ENCODE data around the gene EPHB1.

Gene EPHB1

GRCh38 chr3:135224815-135225362 is 429.8 kb downstream of the EPHB1 start:
- no peak overlapping the region for H3K9ac ChIP-seq (ENCODE audit: low read length)
- H2AK5ac ChIP-seq (ENCODE audit: low read length) = no peak overlapping the region
- no peak overlapping the region for H4K5ac ChIP-seq (ENCODE audit: low read length)
- no peak overlapping the region for H3K4me3 ChIP-seq (ENCODE audit: low read length)
- H3K4me1 ChIP-seq (ENCODE audit: control insufficient read depth, low read depth, low read length) = no peaks in the 10 kb centered on the region
- no peak overlapping the region for H2BK15ac ChIP-seq (replicated peaks; ENCODE audit: low read depth)
- H3K23ac ChIP-seq (ENCODE audit: low read length) = no peak overlapping the region
- WGBS (ENCODE audit: extremely low coverage, insufficient coverage, low lambda C conversion rate) = no CpG with 5 or more reads among the region's 5 CpGs
- H3K27me3 ChIP-seq (ENCODE audit: insufficient read depth, low read length, poor library complexity) = no peaks in the 10 kb centered on the region
- no peak overlapping the region for H2BK120ac ChIP-seq (ENCODE audit: low read depth, low read length)
- no peak overlapping the region for H3K18ac ChIP-seq (ENCODE audit: low read length)
- DNase-seq = no peak
- H3K27ac ChIP-seq (ENCODE audit: low read depth, low read length) = no peak overlapping the region
- H3K79me1 ChIP-seq (ENCODE audit: low read length) = no peaks in the 10 kb centered on the region
- H3K4me2 ChIP-seq (ENCODE audit: low read length) = no peak overlapping the region
- H3K36me3 ChIP-seq (ENCODE audit: control insufficient read depth, insufficient read depth, low read length) = no peaks in the 10 kb centered on the region
- no peak overlapping the region for H3K4ac ChIP-seq (ENCODE audit: low read depth, low read length)
- H2BK5ac ChIP-seq (ENCODE audit: low read length) = no peak overlapping the region
- H3K79me2 ChIP-seq (ENCODE audit: control insufficient read depth, insufficient read depth, low read length) = no peaks in the 10 kb centered on the region
- no peak overlapping the region for H3K56ac ChIP-seq (ENCODE audit: low read length)
- no peak overlapping the region for H4K8ac ChIP-seq (ENCODE audit: low read depth, low read length)

- whole genome bisulfite sequencing (ENCODE audit: extremely low coverage, insufficient coverage, low lambda C conversion rate) = no CpG with 5 or more reads among the region's 6 CpGs
- Histone ChIP-seq H2BK15ac (replicated peaks; ENCODE audit: low read depth) (no peak overlapping the region), H3K27me3 (ENCODE audit: insufficient read depth, low read length, poor library complexity) (no peaks in the 10 kb centered on the region), H3K36me3 (ENCODE audit: control insufficient read depth, insufficient read depth, low read length) (no peaks in the 10 kb centered on the region), H3K18ac (ENCODE audit: low read length) (no peak overlapping the region), H2AK5ac (ENCODE audit: low read length) (no peak overlapping the region), H2BK5ac (ENCODE audit: low read length) (no peak overlapping the region), H3K4me3 (ENCODE audit: low read length) (no peak overlapping the region), H3K27ac (ENCODE audit: low read depth, low read length) (no peak overlapping the region), H3K4me2 (ENCODE audit: low read length) (no peak overlapping the region), H4K5ac (ENCODE audit: low read length) (no peak overlapping the region), H2BK120ac (ENCODE audit: low read depth, low read length) (no peak overlapping the region), H3K4ac (ENCODE audit: low read depth, low read length) (no peak overlapping the region), H3K56ac (ENCODE audit: low read length) (no peak overlapping the region), H3K23ac (ENCODE audit: low read length) (no peak overlapping the region), H3K79me2 (ENCODE audit: control insufficient read depth, insufficient read depth, low read length) (no peaks in the 10 kb centered on the region), H4K8ac (ENCODE audit: low read depth, low read length) (no peak overlapping the region), H3K9ac (ENCODE audit: low read length) (no peak overlapping the region), H3K79me1 (ENCODE audit: low read length) (no peaks in the 10 kb centered on the region), H3K4me1 (ENCODE audit: control insufficient read depth, low read depth, low read length) (no peaks in the 10 kb centered on the region)
- no peak for DNase-seq
These were observed 431.0 kb downstream of the EPHB1 start for GRCh38 chr3:135226057-135226456.

- no CpG with 5 or more reads among the region's 3 CpGs for WGBS (ENCODE audit: extremely low coverage, insufficient coverage, low lambda C conversion rate)
These were observed 433.1 kb downstream of the EPHB1 start for GRCh38 chr3:135228201-135228600.

GRCh38 chr3:135229018-135229495 is 434.0 kb downstream of the EPHB1 start:
- H3K79me2 ChIP-seq (ENCODE audit: control insufficient read depth, insufficient read depth, low read length) = no peaks in the 10 kb centered on the region

More at GRCh38 chr3:135228201-135228600, 433.1 kb downstream of the EPHB1 start:
- H3K4me1 ChIP-seq (ENCODE audit: control insufficient read depth, low read depth, low read length) = no peaks in the 10 kb centered on the region
- no peak overlapping the region for H4K5ac ChIP-seq (ENCODE audit: low read length)
- no peak overlapping the region for H2BK5ac ChIP-seq (ENCODE audit: low read length)
- no peaks in the 10 kb centered on the region for H3K79me1 ChIP-seq (ENCODE audit: low read length)
- H3K79me2 ChIP-seq (ENCODE audit: control insufficient read depth, insufficient read depth, low read length) = no peaks in the 10 kb centered on the region
- H3K27ac ChIP-seq (ENCODE audit: low read depth, low read length) = no peak overlapping the region
- DNase-seq = no peak
- H2BK120ac ChIP-seq (ENCODE audit: low read depth, low read length) = no peak overlapping the region
- H3K9ac ChIP-seq (ENCODE audit: low read length) = no peak overlapping the region
- H3K4me2 ChIP-seq (ENCODE audit: low read length) = no peak overlapping the region
- no peak overlapping the region for H3K4me3 ChIP-seq (ENCODE audit: low read length)
- no peak overlapping the region for H4K8ac ChIP-seq (ENCODE audit: low read depth, low read length)
- H3K36me3 ChIP-seq (ENCODE audit: control insufficient read depth, insufficient read depth, low read length) = no peaks in the 10 kb centered on the region
- H3K27me3 ChIP-seq (ENCODE audit: insufficient read depth, low read length, poor library complexity) = no peaks in the 10 kb centered on the region
- no peak overlapping the region for H3K23ac ChIP-seq (ENCODE audit: low read length)
- H3K18ac ChIP-seq (ENCODE audit: low read length) = no peak overlapping the region
- no peak overlapping the region for H3K56ac ChIP-seq (ENCODE audit: low read length)
- H2BK15ac ChIP-seq (replicated peaks; ENCODE audit: low read depth) = no peak overlapping the region
- H2AK5ac ChIP-seq (ENCODE audit: low read length) = no peak overlapping the region
- no peak overlapping the region for H3K4ac ChIP-seq (ENCODE audit: low read depth, low read length)

GRCh38 chr3:135231737-135232136 is 436.7 kb downstream of the EPHB1 start:
- Histone ChIP-seq H2BK15ac (replicated peaks; ENCODE audit: low read depth) (no peak overlapping the region), H4K5ac (ENCODE audit: low read length) (no peak overlapping the region), H3K23ac (ENCODE audit: low read length) (no peak overlapping the region), H3K9ac (ENCODE audit: low read length) (no peak overlapping the region), H3K4me3 (ENCODE audit: low read length) (no peak overlapping the region), H3K4me2 (ENCODE audit: low read length) (no peak overlapping the region), H3K4ac (ENCODE audit: low read depth, low read length) (no peak overlapping the region), H3K27me3 (ENCODE audit: insufficient read depth, low read length, poor library complexity) (no peaks in the 10 kb centered on the region), H2BK5ac (ENCODE audit: low read length) (no peak overlapping the region), H2AK5ac (ENCODE audit: low read length) (no peak overlapping the region), H3K4me1 (ENCODE audit: control insufficient read depth, low read depth, low read length) (no peaks in the 10 kb centered on the region), H2BK120ac (ENCODE audit: low read depth, low read length) (no peak overlapping the region), H3K36me3 (ENCODE audit: control insufficient read depth, insufficient read depth, low read length) (no peaks in the 10 kb centered on the region), H4K8ac (ENCODE audit: low read depth, low read length) (no peak overlapping the region), H3K18ac (ENCODE audit: low read length) (no peak overlapping the region), H3K79me1 (ENCODE audit: low read length) (no peaks in the 10 kb centered on the region), H3K27ac (ENCODE audit: low read depth, low read length) (no peak overlapping the region), H3K56ac (ENCODE audit: low read length) (no peak overlapping the region), H3K79me2 (ENCODE audit: control insufficient read depth, insufficient read depth, low read length) (no peaks in the 10 kb centered on the region)
- DNase-seq = no peak
- WGBS (ENCODE audit: extremely low coverage, insufficient coverage, low lambda C conversion rate) = no CpG with 5 or more reads among the region's 2 CpGs

More at GRCh38 chr3:135229018-135229495, 434.0 kb downstream of the EPHB1 start:
- Histone ChIP-seq H3K4me2 (ENCODE audit: low read length) (no peak overlapping the region), H4K8ac (ENCODE audit: low read depth, low read length) (no peak overlapping the region), H3K23ac (ENCODE audit: low read length) (no peak overlapping the region), H3K56ac (ENCODE audit: low read length) (no peak overlapping the region), H3K4ac (ENCODE audit: low read depth, low read length) (no peak overlapping the region), H2BK5ac (ENCODE audit: low read length) (no peak overlapping the region), H3K4me1 (ENCODE audit: control insufficient read depth, low read depth, low read length) (no peaks in the 10 kb centered on the region), H3K18ac (ENCODE audit: low read length) (no peak overlapping the region), H4K5ac (ENCODE audit: low read length) (no peak overlapping the region), H2BK15ac (replicated peaks; ENCODE audit: low read depth) (no peak overlapping the region), H3K4me3 (ENCODE audit: low read length) (no peak overlapping the region), H3K27ac (ENCODE audit: low read depth, low read length) (no peak overlapping the region), H3K36me3 (ENCODE audit: control insufficient read depth, insufficient read depth, low read length) (no peaks in the 10 kb centered on the region), H3K27me3 (ENCODE audit: insufficient read depth, low read length, poor library complexity) (no peaks in the 10 kb centered on the region), H2BK120ac (ENCODE audit: low read depth, low read length) (no peak overlapping the region), H2AK5ac (ENCODE audit: low read length) (no peak overlapping the region), H3K79me1 (ENCODE audit: low read length) (no peaks in the 10 kb centered on the region), H3K9ac (ENCODE audit: low read length) (no peak overlapping the region)
- no CpG with 5 or more reads among the region's 5 CpGs for WGBS (ENCODE audit: extremely low coverage, insufficient coverage, low lambda C conversion rate)
- no peak for DNase-seq

GRCh38 chr3:135232226-135232625 is 437.2 kb downstream of the EPHB1 start:
- H3K4me3 ChIP-seq (ENCODE audit: low read length) = no peak overlapping the region
- no peak for DNase-seq
- no peaks in the 10 kb centered on the region for H3K27me3 ChIP-seq (ENCODE audit: insufficient read depth, low read length, poor library complexity)
- no peaks in the 10 kb centered on the region for H3K4me1 ChIP-seq (ENCODE audit: control insufficient read depth, low read depth, low read length)
- H3K79me2 ChIP-seq (ENCODE audit: control insufficient read depth, insufficient read depth, low read length) = no peaks in the 10 kb centered on the region
- no peak overlapping the region for H4K5ac ChIP-seq (ENCODE audit: low read length)
- no peak overlapping the region for H4K8ac ChIP-seq (ENCODE audit: low read depth, low read length)
- no peak overlapping the region for H3K27ac ChIP-seq (ENCODE audit: low read depth, low read length)
- no peak overlapping the region for H3K4me2 ChIP-seq (ENCODE audit: low read length)
- H2AK5ac ChIP-seq (ENCODE audit: low read length) = no peak overlapping the region
- no peak overlapping the region for H3K4ac ChIP-seq (ENCODE audit: low read depth, low read length)
- H3K56ac ChIP-seq (ENCODE audit: low read length) = no peak overlapping the region
- no peak overlapping the region for H3K23ac ChIP-seq (ENCODE audit: low read length)
- H3K79me1 ChIP-seq (ENCODE audit: low read length) = no peaks in the 10 kb centered on the region
- H3K36me3 ChIP-seq (ENCODE audit: control insufficient read depth, insufficient read depth, low read length) = no peaks in the 10 kb centered on the region
- H2BK15ac ChIP-seq (replicated peaks; ENCODE audit: low read depth) = no peak overlapping the region
- H2BK5ac ChIP-seq (ENCODE audit: low read length) = no peak overlapping the region
- H3K9ac ChIP-seq (ENCODE audit: low read length) = no peak overlapping the region
- WGBS (ENCODE audit: extremely low coverage, insufficient coverage, low lambda C conversion rate) = no CpG with 5 or more reads among the region's 2 CpGs
- no peak overlapping the region for H2BK120ac ChIP-seq (ENCODE audit: low read depth, low read length)
- no peak overlapping the region for H3K18ac ChIP-seq (ENCODE audit: low read length)

Data from mesendoderm (in vitro differentiated cells).